T-cell (primary cell): Measurements from ENCODE around the gene KRTAP29-1. TPM values are rescaled to one million over a fixed set of nuclear protein-coding genes. Genes with fewer than 3 reads are reported as not detected.

Source experiments
- ATAC-seq, 4 experiments: fragments of 200-7000 bp in 3 of 4; fragments of 150-1000 bp in 1 of 4; cut with Tn5 transposase; replicated peaks in 1 of 4; 1 replicate in 3 of 4; 2 replicates in 1 of 4; pipeline ENCODE4 v1.10.0; 2021; ENCODE audit warnings: moderate library complexity in 3 of 4, mild to moderate bottlenecking in 2 of 4, moderate number of reproducible peaks in 1 of 4
- CTCF ChIA-PET, 2 donors: fragments of 300-600 bp; sonication (Branson Sonifier 250); formaldehyde crosslinking; loops; one replicate each; lab custom pipeline; 2022; ENCODE audit warnings: antibody characterized with exemption in 2 of 2; lab: Charles Lee
- POLR2A ChIA-PET, 2 donors: fragments of 300-600 bp; sonication (Branson Sonifier 250); formaldehyde crosslinking; loops; one replicate each; lab custom pipeline; 2022; ENCODE audit warnings: antibody characterized with exemption in 2 of 2; lab: Charles Lee
- DNase-seq, 35 experiments: peaks; one replicate each; pipeline versions ENCODE4 v3.0.0 to v3.0.0-alpha.2; 2013 to 2023
- H3K27ac ChIP-seq: one replicate; pipeline ENCODE4 v1.5.1; 2013; ENCODE audit warnings: low read length
- H3K27me3 ChIP-seq, 2 experiments: replicated peaks in 1 of 2; 1 replicate in 1 of 2; 2 replicates in 1 of 2; pipeline versions ENCODE4 v1.6.1 to v1.7.0; 2013; ENCODE audit warnings: low read length in 1 of 2, mixed read lengths in 1 of 2; ENCODE audit not compliant: control insufficient read depth in 2 of 2, insufficient read depth in 2 of 2; ENCODE audit errors: extremely low read depth in 1 of 2
- H3K36me3 ChIP-seq, 2 donors: 1 replicate in 1 of 2; 2 replicates in 1 of 2; pipeline versions ENCODE4 v1.6.1 to v1.7.0; 2013; ENCODE audit warnings: low read length in 1 of 2; ENCODE audit not compliant: control insufficient read depth in 2 of 2, insufficient read depth in 1 of 2; ENCODE audit errors: extremely low read depth in 1 of 2
- H3K4me1 ChIP-seq, 2 experiments: 1 replicate in 1 of 2; 2 replicates in 1 of 2; pipeline versions ENCODE4 v1.6.1 to v1.7.0; 2013; ENCODE audit warnings: low read length in 2 of 2, mixed read lengths in 1 of 2; ENCODE audit not compliant: insufficient read depth in 2 of 2, control insufficient read depth in 1 of 2; ENCODE audit errors: extremely low read depth in 1 of 2
- H3K4me3 ChIP-seq, 2 donors: 1 replicate in 1 of 2; 2 replicates in 1 of 2; pipeline versions ENCODE4 v1.5.1 to v1.7.0; 2013; ENCODE audit warnings: mild to moderate bottlenecking in 2 of 2, low read length in 1 of 2, moderate library complexity in 1 of 2; ENCODE audit not compliant: control insufficient read depth in 1 of 2; ENCODE audit errors: extremely low read depth in 1 of 2
- H3K9me3 ChIP-seq: 2 replicates; pipeline ENCODE4 v1.7.0; 2013
- H3K27ac Mint-ChIP-seq, 2 donors: one replicate each; pipeline ENCODE4 v1.8.0; 2020 to 2021; ENCODE audit warnings: mild to moderate bottlenecking in 2 of 2, mixed read lengths in 2 of 2
- H3K27me3 Mint-ChIP-seq, 2 donors: one replicate each; pipeline ENCODE4 v1.8.0; 2021 to 2022; ENCODE audit warnings: mixed read lengths in 2 of 2
- H3K36me3 Mint-ChIP-seq: one replicate; pipeline ENCODE4 v1.8.0; 2021; ENCODE audit warnings: mixed read lengths
- H3K4me1 Mint-ChIP-seq, 3 donors: one replicate each; pipeline ENCODE4 v1.8.0; 2020 to 2022; ENCODE audit warnings: mixed read lengths in 3 of 3, mild to moderate bottlenecking in 1 of 3
- H3K4me3 Mint-ChIP-seq, 3 donors: one replicate each; pipeline ENCODE4 v1.8.0; 2020 to 2022; ENCODE audit warnings: mild to moderate bottlenecking in 3 of 3, mixed read lengths in 3 of 3, moderate library complexity in 3 of 3
- H3K9me3 Mint-ChIP-seq, 3 donors: one replicate each; pipeline ENCODE4 v1.8.0; 2020 to 2022; ENCODE audit warnings: mixed read lengths in 3 of 3
- WGBS: methylation state at CpG from one replicate; pipeline ENCODE4 v1.1.5; 2013; ENCODE audit warnings: missing lambda C conversion rate; ENCODE audit not compliant: insufficient coverage; 5-methylcytosine and 5-hydroxymethylcytosine counted together
- total RNA-seq, 35 experiments: library from RNA in 6 of 35; stranded (reverse) in 6 of 35; fragments of 120-200 nt in 1 of 35; gene quantifications; one replicate each; pipeline versions ENCODE4 v1.2.1 to v1.2.4 and lab custom pipeline; 2013 to 2026

KRTAP29-1 gene
- total RNA-seq, 5 donors from 2014 or later (not counting 1 experiment from before 2014, with no cell fraction given): 0.43 to 0.84 TPM; not detected in 3

- Mint-ChIP-seq H3K9me3 (peaks cover 0 to 2% (median 1%) of the 10 kb centered on the region in 3 donors), H3K27me3 (no peaks in the 10 kb centered on the region), H3K4me3 (no peak overlapping the region), H3K27ac (no peak overlapping the region), H3K4me1 (peaks cover 37 to 72% (median 63%) of the 10 kb centered on the region in 3 donors), H3K36me3 (no peaks in the 10 kb centered on the region)
- no peaks in the 10 kb centered on the region for H3K36me3 ChIP-seq
- no peak overlapping the region for H3K4me3 ChIP-seq
- H3K9me3 ChIP-seq: no peaks in the 10 kb centered on the region
- H3K27me3 ChIP-seq: peaks cover 0 to 2% of the 10 kb centered on the region in 2 experiments
- DNase-seq (no peak), ATAC-seq (no peak)
- H3K4me1 ChIP-seq: peaks cover 2 to 73% of the 10 kb centered on the region in 2 experiments
- no peak overlapping the region for H3K27ac ChIP-seq
- WGBS: 90% methylated on average over 3 of the region's 6 CpGs
- ChIA-PET POLR2A (no interaction called here), CTCF (no interaction called here)
Observed at GRCh38 chr17:41325611-41326010, 23.0 kb upstream of the KRTAP29-1 start.

GRCh38 chr17:41325126-41325525, 22.5 kb upstream of the KRTAP29-1 start:
- no peaks in the 10 kb centered on the region for H3K36me3 ChIP-seq
- H3K27me3 ChIP-seq: peaks cover 0 to 2% of the 10 kb centered on the region in 2 experiments
- H3K9me3 Mint-ChIP-seq: peaks cover under 1 to 5% (median 4%) of the 10 kb centered on the region in 3 donors
- CTCF ChIA-PET: no interaction called here
- peaks cover 37 to 72% (median 63%) of the 10 kb centered on the region in 3 donors for H3K4me1 Mint-ChIP-seq
- H3K9me3 ChIP-seq: no peaks in the 10 kb centered on the region
- DNase-seq: no peak
- POLR2A ChIA-PET: no interaction called here
- 79% methylated on average over 4 of the region's 10 CpGs for WGBS
- no peaks in the 10 kb centered on the region for H3K36me3 Mint-ChIP-seq
- H3K4me3 Mint-ChIP-seq: no peak overlapping the region
- no peaks in the 10 kb centered on the region for H3K27me3 Mint-ChIP-seq
- H3K27ac ChIP-seq: no peak overlapping the region
- H3K4me3 ChIP-seq: no peak overlapping the region
- no peak for ATAC-seq
- peaks cover 2 to 73% of the 10 kb centered on the region in 2 experiments for H3K4me1 ChIP-seq
- peak overlapping the region in 1 of 2 donors; percentile 66 for H3K27ac Mint-ChIP-seq

- Mint-ChIP-seq H3K4me1 (peaks cover 37 to 69% (median 63%) of the 10 kb centered on the region in 3 donors), H3K36me3 (peaks cover 6% of the 10 kb centered on the region), H3K4me3 (no peak overlapping the region), H3K27ac (peak overlapping the region; percentile 34 to 74), H3K27me3 (no peaks in the 10 kb centered on the region), H3K9me3 (peaks cover 7 to 9% (median 8%) of the 10 kb centered on the region in 3 donors)
- ChIA-PET POLR2A (no interaction called here), CTCF (interaction anchor here (0.6 to 0.9 kb wide), 2 partner anchors 338 to 422 kb away, joined by 3 read pairs; no protein-coding TSS in a partner anchor)
- no peak overlapping the region for H3K27ac ChIP-seq
- peaks cover 2 to 73% of the 10 kb centered on the region in 2 experiments for H3K4me1 ChIP-seq
- H3K36me3 ChIP-seq: no peaks in the 10 kb centered on the region
- peaks cover 0 to 2% of the 10 kb centered on the region in 2 experiments for H3K27me3 ChIP-seq
- WGBS: 78% methylated on average over 16 of the region's 16 CpGs
- H3K9me3 ChIP-seq: no peaks in the 10 kb centered on the region
- DNase-seq: peak in 1 of 35 experiments; percentile 51
- peak in 2 of 4 experiments; percentile 28 for ATAC-seq
- no peak overlapping the region for H3K4me3 ChIP-seq
Observed at GRCh38 chr17:41324180-41325075, 21.8 kb upstream of the KRTAP29-1 start.

- POLR2A ChIA-PET: interaction anchor here in 1 of 2 donors (0.5 to 1.4 kb wide), 2 partner anchors 15 to 342 kb away, joined by 3 to 4 read pairs; no protein-coding TSS in a partner anchor
- peaks cover 2 to 61% of the 10 kb centered on the region in 2 experiments for H3K4me1 ChIP-seq
- WGBS: 98% methylated on average over 6 of the region's 11 CpGs
Observed at GRCh38 chr17:41322903-41323895, 20.5 kb upstream of the KRTAP29-1 start.

GRCh38 chr17:41322094-41322902, 19.6 kb upstream of the KRTAP29-1 start:
- POLR2A ChIA-PET: interaction anchor here (0.5 to 1.4 kb wide), 5 partner anchors 14 to 1120 kb away, joined by 3 to 4 read pairs (median 4); partner anchors contain the start of gene KRTAP16-1 (in 1 of the 2)
- ATAC-seq: peak; percentile 70 to 80 (median 75)

More at GRCh38 chr17:41322903-41323895, 20.5 kb upstream of the KRTAP29-1 start:
- Histone ChIP-seq H3K4me3 (no peak overlapping the region), H3K27ac (no peak overlapping the region), H3K36me3 (no peaks in the 10 kb centered on the region), H3K9me3 (no peaks in the 10 kb centered on the region), H3K27me3 (peaks cover 0 to 2% of the 10 kb centered on the region in 2 experiments)
- DNase-seq (no peak), ATAC-seq (no peak)
- H3K9me3 Mint-ChIP-seq: peaks cover 8 to 13% (median 9%) of the 10 kb centered on the region in 3 donors
- peaks cover 32 to 61% (median 56%) of the 10 kb centered on the region in 3 donors for H3K4me1 Mint-ChIP-seq
- H3K27ac Mint-ChIP-seq: peak overlapping the region; percentile 72 to 81
- H3K4me3 Mint-ChIP-seq: no peak overlapping the region
- no peaks in the 10 kb centered on the region for H3K27me3 Mint-ChIP-seq
- peaks cover 7% of the 10 kb centered on the region for H3K36me3 Mint-ChIP-seq
- CTCF ChIA-PET: interaction anchor here (0.6 to 2.1 kb wide), 21 partner anchors 13 to 466 kb away, joined by 3 to 21 read pairs (median 4); partner anchors contain the start of gene KRTAP16-1 (in 1 of the 2)

More at GRCh38 chr17:41322094-41322902, 19.6 kb upstream of the KRTAP29-1 start:
- Mint-ChIP-seq H3K4me1 (peaks cover 30 to 56% (median 52%) of the 10 kb centered on the region in 3 donors), H3K27ac (peak overlapping the region; percentile 72 to 81), H3K4me3 (no peak overlapping the region), H3K27me3 (no peaks in the 10 kb centered on the region), H3K36me3 (peaks cover 7% of the 10 kb centered on the region), H3K9me3 (peaks cover 8 to 13% (median 9%) of the 10 kb centered on the region in 3 donors)
- peak in 3 of 35 experiments; percentile 32 to 73 (median 42) for DNase-seq
- 0% methylated on average over 1 of the region's 5 CpGs for WGBS
- Histone ChIP-seq H3K27ac (no peak overlapping the region), H3K36me3 (no peaks in the 10 kb centered on the region), H3K4me1 (peaks cover 2 to 52% of the 10 kb centered on the region in 2 experiments), H3K9me3 (no peaks in the 10 kb centered on the region), H3K4me3 (no peak overlapping the region), H3K27me3 (no peaks in the 10 kb centered on the region)
- CTCF ChIA-PET: interaction anchor here (0.6 to 2.1 kb wide), 22 partner anchors 9 to 465 kb away, joined by 3 to 21 read pairs (median 4); partner anchors contain the start of gene KRTAP16-1 (in 1 of the 2)
